ENCODE results near the gene EZR. TPM values are rescaled to one million over a fixed set of nuclear protein-coding genes. Genes with fewer than 3 reads are reported as not detected.

Gene EZR
- total RNA-seq, 1 donor from 2014 or later = 314 TPM

DNA sequence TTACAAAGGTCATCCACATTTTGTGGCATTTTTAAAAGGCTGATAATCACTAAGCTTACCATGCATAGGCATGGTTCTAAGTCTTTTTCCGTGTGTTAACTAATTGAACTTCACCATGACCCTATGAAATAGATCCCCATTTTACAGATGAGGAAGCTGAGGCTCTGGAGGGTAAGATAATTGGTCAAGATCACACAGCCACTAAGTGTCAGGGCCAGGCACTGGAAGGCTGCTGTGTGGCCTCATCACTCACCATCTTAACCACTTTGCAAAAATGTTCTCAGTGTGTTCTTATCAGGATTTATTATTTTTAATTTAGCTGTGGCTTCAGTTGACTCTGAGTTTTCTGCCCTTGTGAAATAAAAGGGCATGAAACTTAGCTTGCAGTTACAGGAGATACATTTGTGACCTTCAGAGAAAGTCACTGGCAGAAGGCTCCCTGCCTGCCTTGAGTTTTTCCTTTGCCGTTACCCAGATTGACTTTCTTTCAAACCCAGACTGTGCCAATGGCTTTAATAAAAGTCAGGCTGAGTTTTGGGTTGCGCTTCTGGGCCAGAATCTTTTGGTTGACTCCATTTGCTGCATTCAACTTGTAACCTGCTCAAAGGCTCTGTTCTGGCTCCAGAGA, 82.0 kb downstream of the EZR start:
- DNase-seq (ENCODE audit: low read depth) (no peak), FAIRE-seq (no peak)
- Histone ChIP-seq H3K36me3 (ENCODE audit: control insufficient read depth, insufficient read depth, low read length) (no peaks in the 10 kb centered on the region), H3K27me3 (ENCODE audit: control insufficient read depth, insufficient read depth, low read length) (no peaks in the 10 kb centered on the region), H3K4me3 (ENCODE audit: low read depth, low read length) (no peak overlapping the region)
- TF ChIP-seq, protein P1, sequence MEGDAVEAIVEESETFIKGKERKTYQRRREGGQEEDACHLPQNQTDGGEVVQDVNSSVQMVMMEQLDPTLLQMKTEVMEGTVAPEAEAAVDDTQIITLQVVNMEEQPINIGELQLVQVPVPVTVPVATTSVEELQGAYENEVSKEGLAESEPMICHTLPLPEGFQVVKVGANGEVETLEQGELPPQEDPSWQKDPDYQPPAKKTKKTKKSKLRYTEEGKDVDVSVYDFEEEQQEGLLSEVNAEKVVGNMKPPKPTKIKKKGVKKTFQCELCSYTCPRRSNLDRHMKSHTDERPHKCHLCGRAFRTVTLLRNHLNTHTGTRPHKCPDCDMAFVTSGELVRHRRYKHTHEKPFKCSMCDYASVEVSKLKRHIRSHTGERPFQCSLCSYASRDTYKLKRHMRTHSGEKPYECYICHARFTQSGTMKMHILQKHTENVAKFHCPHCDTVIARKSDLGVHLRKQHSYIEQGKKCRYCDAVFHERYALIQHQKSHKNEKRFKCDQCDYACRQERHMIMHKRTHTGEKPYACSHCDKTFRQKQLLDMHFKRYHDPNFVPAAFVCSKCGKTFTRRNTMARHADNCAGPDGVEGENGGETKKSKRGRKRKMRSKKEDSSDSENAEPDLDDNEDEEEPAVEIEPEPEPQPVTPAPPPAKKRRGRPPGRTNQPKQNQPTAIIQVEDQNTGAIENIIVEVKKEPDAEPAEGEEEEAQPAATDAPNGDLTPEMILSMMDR (IDR thresholded peaks at IDR 0.05; ENCODE audit: insufficient read depth, low read length, severe bottlenecking) = no peak

DNA sequence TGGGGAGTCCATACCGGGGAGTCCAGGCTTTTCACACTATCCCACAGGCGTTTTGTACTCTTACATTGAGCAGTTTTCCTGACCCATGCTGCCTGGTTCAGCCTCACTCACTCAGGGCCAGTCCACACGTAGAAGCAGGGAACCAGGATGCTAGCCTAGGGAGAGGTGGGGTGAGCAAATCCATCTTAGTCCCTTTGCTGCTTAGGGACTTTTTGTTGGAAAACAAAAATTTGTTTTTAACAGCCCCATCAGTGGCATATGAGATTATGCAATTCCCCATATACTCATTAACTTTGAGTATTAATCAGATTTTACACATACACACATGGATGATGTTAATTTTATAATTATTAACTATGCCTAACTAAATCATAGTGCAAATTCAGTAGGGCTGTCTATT, 84.2 kb downstream of the EZR start:
- DNase-seq (ENCODE audit: low read depth) (no peak), FAIRE-seq (no peak)
- Histone ChIP-seq H3K27me3 (ENCODE audit: control insufficient read depth, insufficient read depth, low read length) (no peaks in the 10 kb centered on the region), H3K36me3 (ENCODE audit: control insufficient read depth, insufficient read depth, low read length) (no peaks in the 10 kb centered on the region), H3K4me3 (ENCODE audit: low read depth, low read length) (no peak overlapping the region)
- TF ChIP-seq, protein P1 (IDR thresholded peaks at IDR 0.05; ENCODE audit: insufficient read depth, low read length, severe bottlenecking) = no peak

DNA sequence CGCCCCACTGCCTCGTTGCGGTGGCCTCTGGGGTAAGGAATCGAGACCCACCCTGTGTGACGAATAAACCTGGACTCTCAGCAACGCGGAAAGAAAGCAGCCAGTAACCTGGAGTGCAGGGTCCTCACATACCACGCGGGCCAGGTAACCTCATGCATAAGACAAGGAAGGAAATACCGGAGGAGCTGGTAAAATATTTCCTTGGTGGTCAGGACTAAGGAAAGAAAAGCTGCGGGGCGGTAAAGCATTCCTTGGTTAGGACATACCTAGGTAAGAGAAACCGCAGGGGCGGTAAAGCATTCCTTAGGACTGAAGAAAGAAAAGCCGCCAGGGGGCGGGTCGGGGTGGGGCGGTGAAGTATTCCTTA, 88.6 kb downstream of the EZR start:
- no peaks in the 10 kb centered on the region for H3K36me3 ChIP-seq (ENCODE audit: control insufficient read depth, insufficient read depth, low read length)
- FAIRE-seq = no peak

DNA sequence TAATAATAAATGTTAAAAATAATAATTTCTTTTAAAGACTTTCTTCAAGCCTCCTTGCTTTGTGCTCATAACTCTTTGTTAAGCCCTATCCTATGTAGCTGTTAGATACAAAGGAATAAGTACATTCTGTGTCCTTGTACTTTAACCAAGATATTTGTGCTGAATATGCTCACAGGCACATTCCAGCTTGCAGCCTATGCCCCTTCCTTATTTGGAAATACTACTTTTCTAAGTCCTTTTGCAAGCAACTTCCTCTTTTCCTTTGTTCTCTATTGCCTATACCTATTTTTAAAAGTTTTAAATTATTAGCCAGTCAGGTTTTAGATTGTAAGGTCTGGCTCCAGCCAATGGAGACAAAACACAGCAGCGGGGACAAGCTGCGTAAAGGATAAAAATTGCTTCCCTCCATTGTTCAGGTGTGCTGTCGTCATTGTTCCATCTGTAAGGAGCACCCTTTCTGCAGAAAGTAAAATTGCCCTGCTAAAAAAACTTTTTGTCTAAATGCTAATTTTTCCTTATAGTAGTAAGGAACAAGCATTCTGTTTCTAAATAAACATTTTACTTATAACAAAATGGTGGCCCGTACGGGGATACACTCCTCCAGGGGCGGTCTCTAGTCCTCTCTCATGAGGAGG, 89.1 kb downstream of the EZR start:
- Histone ChIP-seq H3K4me3 (ENCODE audit: low read depth, low read length) (no peak overlapping the region), H3K36me3 (ENCODE audit: control insufficient read depth, insufficient read depth, low read length) (no peaks in the 10 kb centered on the region), H3K27me3 (ENCODE audit: control insufficient read depth, insufficient read depth, low read length) (no peaks in the 10 kb centered on the region)
- TF ChIP-seq, protein P1 (IDR thresholded peaks at IDR 0.05; ENCODE audit: insufficient read depth, low read length, severe bottlenecking) = no peak
- no peak for FAIRE-seq
- DNase-seq (ENCODE audit: low read depth) = no peak

More for the DNA sequence above, 88.6 kb downstream of the EZR start:
- TF ChIP-seq, protein P1 (IDR thresholded peaks at IDR 0.05; ENCODE audit: insufficient read depth, low read length, severe bottlenecking) = no peak
- H3K4me3 ChIP-seq (ENCODE audit: low read depth, low read length) = no peak overlapping the region
- H3K27me3 ChIP-seq (ENCODE audit: control insufficient read depth, insufficient read depth, low read length) = no peaks in the 10 kb centered on the region
- no peak for DNase-seq (ENCODE audit: low read depth)

DNA sequence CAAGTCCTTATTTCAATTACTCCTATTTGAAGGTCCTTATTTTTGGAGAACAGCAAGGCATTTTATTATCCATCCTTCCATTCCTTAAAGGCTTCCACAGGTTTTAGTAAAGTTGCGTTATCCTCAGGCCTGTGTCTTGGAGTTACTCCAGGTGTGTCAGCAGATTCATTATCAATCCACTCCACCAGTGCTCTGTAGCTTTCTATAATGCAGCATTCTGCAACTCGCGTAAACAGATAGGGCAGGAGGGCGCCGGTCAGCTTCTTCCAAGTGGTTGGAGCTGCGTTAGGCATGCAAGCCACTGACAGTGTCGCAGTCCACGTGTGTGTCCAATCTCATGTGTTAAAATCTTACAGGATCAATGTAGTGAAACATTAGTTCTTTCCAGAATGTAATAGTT, 93.5 kb downstream of the EZR start:
- TF ChIP-seq, protein P1 (IDR thresholded peaks at IDR 0.05; ENCODE audit: insufficient read depth, low read length, severe bottlenecking) = no peak
- H3K27me3 ChIP-seq (ENCODE audit: control insufficient read depth, insufficient read depth, low read length) = no peaks in the 10 kb centered on the region
- DNase-seq (ENCODE audit: low read depth) (no peak), FAIRE-seq (no peak)
- no peak overlapping the region for H3K4me3 ChIP-seq (ENCODE audit: low read depth, low read length)
- no peaks in the 10 kb centered on the region for H3K36me3 ChIP-seq (ENCODE audit: control insufficient read depth, insufficient read depth, low read length)

Data from bronchial epithelial cell (primary cell).